Measurements from ENCODE around the gene PEX5L. TPM values are rescaled to one million over a fixed set of nuclear protein-coding genes. Genes with fewer than 3 reads are reported as not detected.

PEX5L gene
- total RNA-seq, 2 donors from 2014 or later, result 1.1 to 4.1 TPM

- WGBS, result 50% methylated on average over 3 of the region's 3 CpGs
- intact Hi-C loops (cut with DNase I), result no loop called here
These were observed 194.7 kb downstream of the PEX5L start for GRCh38 chr3:179842061-179842460.

GRCh38 chr3:179840985-179841384 lies 195.8 kb downstream of the PEX5L start:
- H3K27me3 ChIP-seq (replicated peaks; ENCODE audit: insufficient read depth), result no peaks in the 10 kb centered on the region
- no peak overlapping the region for H3K27ac ChIP-seq
- 65% methylated on average over 7 of the region's 7 CpGs for WGBS
- H3K9me3 ChIP-seq, result no peaks in the 10 kb centered on the region
- no peaks in the 10 kb centered on the region for H3K4me1 ChIP-seq (replicated peaks)
- H3K4me3 ChIP-seq, result no peak overlapping the region
- DNase-seq (ENCODE audit: low spot score), result no peak
- no peaks in the 10 kb centered on the region for H3K36me3 ChIP-seq
- TF ChIP-seq CTCF (IDR thresholded peaks at IDR 0.05), result no peak
- TF ChIP-seq POLR2A (IDR thresholded peaks at IDR 0.05), result no peak
- TF ChIP-seq POLR2AphosphoS5 (IDR thresholded peaks at IDR 0.05), result no peak
- intact Hi-C loops (cut with DNase I), result no loop called here

More at GRCh38 chr3:179842061-179842460, 194.7 kb downstream of the PEX5L start:
- H3K36me3 ChIP-seq, result no peaks in the 10 kb centered on the region
- H3K27ac ChIP-seq, result no peak overlapping the region
- H3K4me3 ChIP-seq, result no peak overlapping the region
- H3K9me3 ChIP-seq, result no peaks in the 10 kb centered on the region
- no peaks in the 10 kb centered on the region for H3K4me1 ChIP-seq (replicated peaks)
- TF ChIP-seq POLR2A (IDR thresholded peaks at IDR 0.05), result no peak
- TF ChIP-seq CTCF (IDR thresholded peaks at IDR 0.05), result no peak
- TF ChIP-seq POLR2AphosphoS5 (IDR thresholded peaks at IDR 0.05), result no peak
- no peak for DNase-seq (ENCODE audit: low spot score)
- no peaks in the 10 kb centered on the region for H3K27me3 ChIP-seq (replicated peaks; ENCODE audit: insufficient read depth)

GRCh38 chr3:179837374-179837773 lies 199.4 kb downstream of the PEX5L start:
- no peaks in the 10 kb centered on the region for H3K36me3 ChIP-seq
- no peaks in the 10 kb centered on the region for H3K27me3 ChIP-seq (replicated peaks; ENCODE audit: insufficient read depth)
- intact Hi-C loops (cut with DNase I), result no loop called here
- no peak overlapping the region for H3K4me3 ChIP-seq
- H3K4me1 ChIP-seq (replicated peaks), result no peaks in the 10 kb centered on the region
- WGBS, result 71% methylated on average over 2 of the region's 2 CpGs
- TF ChIP-seq POLR2AphosphoS5 (IDR thresholded peaks at IDR 0.05), result no peak
- TF ChIP-seq POLR2A (IDR thresholded peaks at IDR 0.05), result no peak
- no peak for TF ChIP-seq CTCF (IDR thresholded peaks at IDR 0.05)
- H3K27ac ChIP-seq, result no peak overlapping the region
- no peak for DNase-seq (ENCODE audit: low spot score)
- H3K9me3 ChIP-seq, result no peaks in the 10 kb centered on the region

GRCh38 chr3:179833294-179833693 lies 203.4 kb downstream of the PEX5L start:
- Histone ChIP-seq H3K9me3 (no peaks in the 10 kb centered on the region), H3K36me3 (no peaks in the 10 kb centered on the region), H3K27me3 (replicated peaks; ENCODE audit: insufficient read depth) (no peaks in the 10 kb centered on the region), H3K27ac (no peak overlapping the region), H3K4me1 (replicated peaks) (no peaks in the 10 kb centered on the region), H3K4me3 (no peak overlapping the region)
- DNase-seq (ENCODE audit: low spot score), result no peak
- intact Hi-C loops (cut with DNase I), result no loop called here
- TF ChIP-seq CTCF (IDR thresholded peaks at IDR 0.05) (no peak), POLR2AphosphoS5 (IDR thresholded peaks at IDR 0.05) (no peak), POLR2A (IDR thresholded peaks at IDR 0.05) (no peak)

GRCh38 chr3:179832333-179832854 lies 204.3 kb downstream of the PEX5L start:
- Histone ChIP-seq H3K27ac (no peak overlapping the region), H3K9me3 (no peaks in the 10 kb centered on the region), H3K4me3 (no peak overlapping the region), H3K27me3 (replicated peaks; ENCODE audit: insufficient read depth) (no peaks in the 10 kb centered on the region), H3K36me3 (no peaks in the 10 kb centered on the region), H3K4me1 (replicated peaks) (no peaks in the 10 kb centered on the region)
- DNase-seq (ENCODE audit: low spot score), result no peak
- no peak for TF ChIP-seq POLR2A (IDR thresholded peaks at IDR 0.05)
- TF ChIP-seq POLR2AphosphoS5 (IDR thresholded peaks at IDR 0.05), result no peak
- no peak for TF ChIP-seq CTCF (IDR thresholded peaks at IDR 0.05)
- intact Hi-C loops (cut with DNase I), result no loop called here
- WGBS, result 96% methylated on average over 3 of the region's 3 CpGs

All from prostate gland (tissue), 2 donors.